HG03575 (cell line): Measurements from ENCODE around the gene KRTAP1-3.
"Not testable (repeated sequence)": the region's sequence is repeated elsewhere in the genome, so short reads cannot be mapped to it uniquely, and the experiment has no call there.

Experiments used
- ATAC-seq: cut with Tn5 transposase; IDR thresholded peaks from one replicate; pipeline ENCODE4 v1.9.1; 2021; ENCODE audit not compliant: unreplicated experiment, insufficient number of reproducible peaks, low FRiP score; ENCODE audit errors: extremely low read depth

KRTAP1-3 gene

GRCh38 chr17:41057547-41057946 is 22.9 kb upstream of the KRTAP1-3 start:
- no peak for ATAC-seq

GRCh38 chr17:41055130-41055529 is 20.5 kb upstream of the KRTAP1-3 start, which contains the start of gene KRTAP2-2:
Gene KRTAP2-2, minus strand, starts transcription at chr17:41055230. Its CDS starts 19 bp downstream, at chr17:41055211.
- not testable (repeated sequence) for ATAC-seq

- ATAC-seq = not testable (repeated sequence)
Observed at GRCh38 chr17:41054556-41054955, 19.9 kb upstream of the KRTAP1-3 start.

- ATAC-seq = no peak
Observed at GRCh38 chr17:41054025-41054424, 19.4 kb upstream of the KRTAP1-3 start.

GRCh38 chr17:41052566-41052965 is 17.9 kb upstream of the KRTAP1-3 start:
- ATAC-seq = no peak

- no peak for ATAC-seq
Observed at GRCh38 chr17:41049110-41049509, 14.4 kb upstream of the KRTAP1-3 start.

- no peak for ATAC-seq
Observed at GRCh38 chr17:41048441-41048840, 13.8 kb upstream of the KRTAP1-3 start.

- not testable (repeated sequence) for ATAC-seq
Observed at GRCh38 chr17:41046735-41047465, 12.2 kb upstream of the KRTAP1-3 start, which contains the start of gene KRTAP2-1. Gene KRTAP2-1, minus strand, starts transcription at chr17:41047316. Its CDS starts 49 bp downstream, at chr17:41047267.

GRCh38 chr17:41042953-41043352 is 8.3 kb upstream of the KRTAP1-3 start:
- ATAC-seq = no peak

GRCh38 chr17:41040783-41041571 is 6.3 kb upstream of the KRTAP1-3 start, which contains the start of gene KRTAP1-1:
Gene KRTAP1-1, minus strand, starts transcription at chr17:41041450. Its CDS starts 53 bp downstream, at chr17:41041397.
- ATAC-seq = not testable (repeated sequence)

- no peak for ATAC-seq
Observed at GRCh38 chr17:41037853-41038350, 3.2 kb upstream of the KRTAP1-3 start.

- no peak for ATAC-seq
Observed at GRCh38 chr17:41029633-41030245, 4.9 kb downstream of the KRTAP1-3 start, which contains the start of gene KRTAP1-4. Gene KRTAP1-4, minus strand, starts transcription at chr17:41030195. Its CDS starts 117 bp downstream, at chr17:41030078.

- no peak for ATAC-seq
Observed at GRCh38 chr17:41026715-41027471, 7.8 kb downstream of the KRTAP1-3 start, which contains the start of gene KRTAP1-5. Gene KRTAP1-5, minus strand, starts transcription at chr17:41027208. Its CDS starts 53 bp downstream, at chr17:41027155.

- ATAC-seq = no peak
Observed at GRCh38 chr17:41024697-41025096, 10.0 kb downstream of the KRTAP1-3 start.

GRCh38 chr17:41020336-41020735 is 14.3 kb downstream of the KRTAP1-3 start:
- ATAC-seq = no peak

GRCh38 chr17:41019415-41019814 is 15.3 kb downstream of the KRTAP1-3 start:
- ATAC-seq = no peak

- no peak for ATAC-seq
Observed at GRCh38 chr17:41018541-41018940, 16.1 kb downstream of the KRTAP1-3 start.

GRCh38 chr17:41016578-41017215 is 18.0 kb downstream of the KRTAP1-3 start:
- no peak for ATAC-seq
